Stimulated activated CD8-positive, alpha-beta memory T cell treated with anti-CD3 and anti-CD28 coated beads, Interleukin-4, amount 100 ng/mL, for 48 hours (primary cell): Measurements from ENCODE around the gene ADCY5.

Source experiments
- DNase-seq: peaks from one replicate; pipeline ENCODE4 v3.0.0-alpha.2; 2020

ADCY5 gene

GRCh38 chr3:123424999-123425712, 23.7 kb downstream of the ADCY5 start:
- DNase-seq = no peak

GRCh38 chr3:123424321-123424998, 24.4 kb downstream of the ADCY5 start:
- no peak for DNase-seq

- no peak for DNase-seq
These were observed 25.1 kb downstream of the ADCY5 start for GRCh38 chr3:123423806-123424205.

- DNase-seq = no peak
These were observed 25.9 kb downstream of the ADCY5 start for GRCh38 chr3:123423031-123423430.

GRCh38 chr3:123422457-123422856, 26.4 kb downstream of the ADCY5 start:
- DNase-seq = no peak

- no peak for DNase-seq
These were observed 27.3 kb downstream of the ADCY5 start for GRCh38 chr3:123421353-123422174.

- no peak for DNase-seq
These were observed 28.4 kb downstream of the ADCY5 start for GRCh38 chr3:123420416-123420968.

GRCh38 chr3:123419850-123420297, 29.0 kb downstream of the ADCY5 start:
- no peak for DNase-seq

GRCh38 chr3:123419181-123419849, 29.6 kb downstream of the ADCY5 start:
- DNase-seq = no peak

- DNase-seq = no peak
These were observed 32.2 kb downstream of the ADCY5 start for GRCh38 chr3:123416647-123417046.

GRCh38 chr3:123416173-123416572, 32.7 kb downstream of the ADCY5 start:
- no peak for DNase-seq

- no peak for DNase-seq
These were observed 33.7 kb downstream of the ADCY5 start for GRCh38 chr3:123414973-123415775.

- DNase-seq = no peak
These were observed 35.9 kb downstream of the ADCY5 start for GRCh38 chr3:123412811-123413604.

GRCh38 chr3:123412076-123412475, 36.8 kb downstream of the ADCY5 start:
- DNase-seq = no peak

- no peak for DNase-seq
These were observed 37.4 kb downstream of the ADCY5 start for GRCh38 chr3:123411340-123412040.

- no peak for DNase-seq
These were observed 38.8 kb downstream of the ADCY5 start for GRCh38 chr3:123410149-123410515.

GRCh38 chr3:123409443-123410148, 39.3 kb downstream of the ADCY5 start:
- no peak for DNase-seq

- no peak for DNase-seq
These were observed 42.3 kb downstream of the ADCY5 start for GRCh38 chr3:123406598-123406997.

GRCh38 chr3:123405936-123406510, 42.9 kb downstream of the ADCY5 start:
- no peak for DNase-seq
